Measurements from ENCODE around the gene TRIM71.

Gene TRIM71

GRCh38 chr3:32837366-32837765, 19.6 kb downstream of the TRIM71 start:
- Histone ChIP-seq H3K27me3 (ENCODE audit: insufficient read depth, low read length) (no peaks in the 10 kb centered on the region), H3K36me3 (ENCODE audit: insufficient read depth, low read length) (no peaks in the 10 kb centered on the region), H3K79me2 (ENCODE audit: insufficient read depth, low read length) (no peaks in the 10 kb centered on the region), H3K4me1 (ENCODE audit: insufficient read depth, low read length, severe bottlenecking) (no peaks in the 10 kb centered on the region), H3K4me3 (ENCODE audit: low read depth, low read length, poor library complexity, severe bottlenecking) (no peak overlapping the region), H3K9me3 (ENCODE audit: low read length) (no peaks in the 10 kb centered on the region), H3K4me2 (ENCODE audit: low read length) (no peak overlapping the region), H3K9me2 (ENCODE audit: low read depth, low read length) (no peaks in the 10 kb centered on the region), H3K9ac (ENCODE audit: low read length) (no peak overlapping the region), H3K27ac (ENCODE audit: low read depth, low read length, poor library complexity, severe bottlenecking) (no peak overlapping the region), H4K20me1 (ENCODE audit: insufficient read depth, low read length) (no peaks in the 10 kb centered on the region), H2AFZ (ENCODE audit: low read length) (no peak overlapping the region), H3F3A (ENCODE audit: insufficient read depth, low read length) (no peaks in the 10 kb centered on the region)
- TF ChIP-seq CTCF (IDR thresholded peaks at IDR 0.05; ENCODE audit: low read length) (no peak), EZH2 (IDR thresholded peaks at IDR 0.05; ENCODE audit: borderline replicate concordance, low read length) (no peak)

GRCh38 chr3:32837789-32838188, 20.0 kb downstream of the TRIM71 start:
- H3K79me2 ChIP-seq (ENCODE audit: insufficient read depth, low read length) = no peaks in the 10 kb centered on the region
- H3K27me3 ChIP-seq (ENCODE audit: insufficient read depth, low read length) = no peaks in the 10 kb centered on the region
- no peak overlapping the region for H3K4me3 ChIP-seq (ENCODE audit: low read depth, low read length, poor library complexity, severe bottlenecking)
- no peaks in the 10 kb centered on the region for H4K20me1 ChIP-seq (ENCODE audit: insufficient read depth, low read length)
- H3K4me2 ChIP-seq (ENCODE audit: low read length) = no peak overlapping the region
- no peaks in the 10 kb centered on the region for H3K9me3 ChIP-seq (ENCODE audit: low read length)
- no peaks in the 10 kb centered on the region for H3K36me3 ChIP-seq (ENCODE audit: insufficient read depth, low read length)
- no peaks in the 10 kb centered on the region for H3K9me2 ChIP-seq (ENCODE audit: low read depth, low read length)
- no peaks in the 10 kb centered on the region for H3F3A ChIP-seq (ENCODE audit: insufficient read depth, low read length)
- no peak overlapping the region for H2AFZ ChIP-seq (ENCODE audit: low read length)
- no peak overlapping the region for H3K9ac ChIP-seq (ENCODE audit: low read length)
- no peak for TF ChIP-seq CTCF (IDR thresholded peaks at IDR 0.05; ENCODE audit: low read length)
- H3K27ac ChIP-seq (ENCODE audit: low read depth, low read length, poor library complexity, severe bottlenecking) = no peak overlapping the region
- no peaks in the 10 kb centered on the region for H3K4me1 ChIP-seq (ENCODE audit: insufficient read depth, low read length, severe bottlenecking)

GRCh38 chr3:32839714-32840085, 21.9 kb downstream of the TRIM71 start:
- TF ChIP-seq EZH2 (IDR thresholded peaks at IDR 0.05; ENCODE audit: borderline replicate concordance, low read length) (no peak), CTCF (IDR thresholded peaks at IDR 0.05; ENCODE audit: low read length) (no peak)
- Histone ChIP-seq H3K36me3 (ENCODE audit: insufficient read depth, low read length) (no peaks in the 10 kb centered on the region), H3K79me2 (ENCODE audit: insufficient read depth, low read length) (no peaks in the 10 kb centered on the region), H3K4me2 (ENCODE audit: low read length) (no peak overlapping the region), H3K9ac (ENCODE audit: low read length) (no peak overlapping the region), H3K9me3 (ENCODE audit: low read length) (no peaks in the 10 kb centered on the region), H3K9me2 (ENCODE audit: low read depth, low read length) (no peaks in the 10 kb centered on the region), H3K27ac (ENCODE audit: low read depth, low read length, poor library complexity, severe bottlenecking) (no peak overlapping the region), H2AFZ (ENCODE audit: low read length) (no peak overlapping the region), H3K4me1 (ENCODE audit: insufficient read depth, low read length, severe bottlenecking) (no peaks in the 10 kb centered on the region), H3K4me3 (ENCODE audit: low read depth, low read length, poor library complexity, severe bottlenecking) (no peak overlapping the region), H3K27me3 (ENCODE audit: insufficient read depth, low read length) (no peaks in the 10 kb centered on the region), H4K20me1 (ENCODE audit: insufficient read depth, low read length) (no peaks in the 10 kb centered on the region), H3F3A (ENCODE audit: insufficient read depth, low read length) (no peaks in the 10 kb centered on the region)
